K562 (cell line): Measurements from ENCODE around the gene OBSCN. TPM values are rescaled to one million over a fixed set of nuclear protein-coding genes. Genes with fewer than 3 reads are reported as not detected.

Experiments used
- HDAC3 ChIP-seq: fragments of 450-650 bp; IDR thresholded peaks from 2 replicates; pipeline ENCODE4 v1.6.1; 2018; ENCODE audit warnings: borderline replicate concordance, mild to moderate bottlenecking, moderate library complexity; ENCODE audit not compliant: partially characterized antibody
- L3MBTL2 ChIP-seq: fragments of 450-650 bp; IDR thresholded peaks from 2 replicates; pipeline ENCODE4 v1.6.1; 2016; ENCODE audit warnings: mild to moderate bottlenecking, moderate library complexity
- NONO ChIP-seq, 2 experiments: fragments of 200-400 bp in 1 of 2; fragments of 450-650 bp in 1 of 2; formaldehyde crosslinking in 1 of 2; IDR thresholded peaks; 2 replicates each; pipeline ENCODE4 v1.6.1; 2017; ENCODE audit warnings: low read depth in 2 of 2, mild to moderate bottlenecking in 2 of 2, moderate library complexity in 2 of 2, low read length in 1 of 2
- PATZ1 ChIP-seq: fragments of 250-450 bp; sonication (Bioruptor Pico); IDR thresholded peaks from 2 replicates; pipeline ENCODE4 v1.5.0; 2020; ENCODE audit warnings: mild to moderate bottlenecking, borderline replicate concordance
- TFAM ChIP-seq: fragments of 250-450 bp; sonication (Bioruptor Pico); conservative IDR thresholded peaks from 2 replicates; pipeline ENCODE4 v1.5.0; 2021; ENCODE audit warnings: mild to moderate bottlenecking, moderate library complexity
- polyA plus RNA-seq, 8 experiments: library from polyadenylated mRNA; depleted of rRNA in 4 of 8; stranded (reverse) in 5 of 8; unstranded in 3 of 8; fragments of >200 nt; fragmentation: Nextera tagmentation in 2 of 8; fragmentation: Illumina TruSeq in 1 of 8; extraction: Ambion mirVana in 2 of 8; extraction: Trizol in 1 of 8; gene quantifications; 2 replicates each; pipeline versions ENCODE4 v1.2.1 to v1.2.3, GENCODE V29; 2011 to 2014; ENCODE audit warnings: inconsistent platforms in 1 of 8, missing spikeins in 1 of 8
- total RNA-seq, 7 experiments: library from RNA; depleted of rRNA in 6 of 7; stranded (reverse); fragments of >200 nt in 6 of 7; fragmentation: Illumina TruSeq in 2 of 7; extraction: Trizol in 2 of 7; gene quantifications; 2 replicates each; pipeline versions ENCODE4 v1.2.1 to v1.2.3, GENCODE V29; 2011 to 2021; ENCODE audit warnings: low replicate concordance in 1 of 7
- TF ChIP-seq, protein P1 (sequence below): fragments of 250-450 bp; sonication (Bioruptor Pico); IDR thresholded peaks from 2 replicates; pipeline ENCODE4 v1.5.0; 2022; ENCODE audit warnings: mild to moderate bottlenecking

Gene OBSCN
- total and polyA plus RNA-seq, 9 of the 15 experiments (the other 6 are each of a cell fraction or from before 2014, with no cell fraction given), result 0.18 to 19.7 (median 3.6) TPM

DNA sequence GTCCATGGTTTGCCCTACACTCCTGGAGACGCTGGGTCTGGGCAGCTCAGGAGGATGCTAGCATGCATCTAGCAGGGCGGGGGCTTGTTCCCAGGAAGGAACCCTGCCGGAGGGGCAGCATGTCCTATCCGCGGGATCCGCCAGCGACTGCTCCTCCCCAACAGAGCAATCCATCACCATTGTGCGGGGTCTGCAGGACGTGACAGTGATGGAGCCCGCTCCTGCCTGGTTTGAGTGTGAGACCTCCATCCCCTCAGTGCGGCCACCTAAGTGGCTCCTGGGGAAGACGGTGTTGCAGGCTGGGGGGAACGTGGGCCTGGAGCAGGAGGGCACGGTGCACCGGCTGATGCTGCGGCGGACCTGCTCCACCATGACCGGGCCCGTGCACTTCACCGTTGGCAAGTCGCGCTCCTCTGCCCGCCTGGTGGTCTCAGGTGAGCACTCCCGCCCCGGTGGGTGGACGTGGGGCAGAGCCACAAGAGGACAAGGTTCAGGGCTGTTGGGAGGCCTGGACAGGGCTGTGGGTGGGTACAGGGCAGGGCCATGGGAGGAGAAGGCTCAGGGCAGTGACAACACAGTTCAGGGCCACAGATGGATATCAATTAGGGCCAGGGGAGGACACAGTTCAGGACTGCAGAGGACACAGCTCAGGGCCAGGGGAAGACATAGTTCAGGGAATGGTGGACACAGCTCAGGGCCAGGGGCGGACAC, 71.3 kb downstream of the OBSCN start (continued):
- TF ChIP-seq PATZ1 (CRISPR knock-in tag) (no peak), TFAM (no peak), L3MBTL2 (no peak), NONO (IDR thresholded peaks at IDR 0.05; ENCODE audit: low read depth in 2 of 2, low read length in 1 of 2) (no peak), HDAC3 (no peak)
- TF ChIP-seq, protein P1, sequence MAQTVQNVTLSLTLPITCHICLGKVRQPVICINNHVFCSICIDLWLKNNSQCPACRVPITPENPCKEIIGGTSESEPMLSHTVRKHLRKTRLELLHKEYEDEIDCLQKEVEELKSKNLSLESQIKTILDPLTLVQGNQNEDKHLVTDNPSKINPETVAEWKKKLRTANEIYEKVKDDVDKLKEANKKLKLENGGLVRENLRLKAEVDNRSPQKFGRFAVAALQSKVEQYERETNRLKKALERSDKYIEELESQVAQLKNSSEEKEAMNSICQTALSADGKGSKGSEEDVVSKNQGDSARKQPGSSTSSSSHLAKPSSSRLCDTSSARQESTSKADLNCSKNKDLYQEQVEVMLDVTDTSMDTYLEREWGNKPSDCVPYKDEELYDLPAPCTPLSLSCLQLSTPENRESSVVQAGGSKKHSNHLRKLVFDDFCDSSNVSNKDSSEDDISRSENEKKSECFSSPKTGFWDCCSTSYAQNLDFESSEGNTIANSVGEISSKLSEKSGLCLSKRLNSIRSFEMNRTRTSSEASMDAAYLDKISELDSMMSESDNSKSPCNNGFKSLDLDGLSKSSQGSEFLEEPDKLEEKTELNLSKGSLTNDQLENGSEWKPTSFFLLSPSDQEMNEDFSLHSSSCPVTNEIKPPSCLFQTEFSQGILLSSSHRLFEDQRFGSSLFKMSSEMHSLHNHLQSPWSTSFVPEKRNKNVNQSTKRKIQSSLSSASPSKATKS, result no peak
- TF ChIP-seq, all 486 proteins: peak for 0
